Chondrocyte (in vitro differentiated cells): ENCODE data around the gene ZFP64. TPM values are rescaled to one million over a fixed set of nuclear protein-coding genes. Genes with fewer than 3 reads are reported as not detected.
"Not testable (repeated sequence)": the region's sequence is repeated elsewhere in the genome, so short reads cannot be mapped to it uniquely, and the experiment has no call there.

Source experiments
- DNase-seq: peaks from one replicate; pipeline ENCODE4 v3.0.0; 2021; ENCODE audit warnings: mixed read lengths, low spot score
- H3K27ac Mint-ChIP-seq: one replicate; pipeline ENCODE4 v1.8.0; 2021; ENCODE audit warnings: mild to moderate bottlenecking, moderate library complexity, mixed read lengths; ENCODE audit not compliant: unreplicated experiment
- H3K27me3 Mint-ChIP-seq: 2 replicates; pipeline ENCODE4 v1.8.0; 2021; ENCODE audit warnings: low read depth, mixed read lengths
- H3K36me3 Mint-ChIP-seq: 2 replicates; pipeline ENCODE4 v1.8.0; 2021; ENCODE audit warnings: low read depth, mixed read lengths
- H3K4me1 Mint-ChIP-seq: 2 replicates; pipeline ENCODE4 v1.8.0; 2021; ENCODE audit warnings: low read depth, mild to moderate bottlenecking, mixed read lengths
- H3K4me3 Mint-ChIP-seq: one replicate; pipeline ENCODE4 v1.8.0; 2021; ENCODE audit warnings: mild to moderate bottlenecking, moderate library complexity, mixed read lengths; ENCODE audit not compliant: unreplicated experiment
- H3K9me3 Mint-ChIP-seq: 2 replicates; pipeline ENCODE4 v1.8.0; 2021; ENCODE audit warnings: low read depth, mixed read lengths
- CTCF ChIP-seq: fragments of 200-600 bp; sonication (generic); IDR thresholded peaks from 2 replicates; pipeline ENCODE4 v1.5.0; 2021; ENCODE audit warnings: antibody characterized with exemption, mild to moderate bottlenecking, moderate library complexity
- total RNA-seq: library from RNA; stranded (reverse); gene quantifications from 3 replicates; pipeline ENCODE4 v1.2.1, GENCODE V29; 2021

The ZFP64 gene
- total RNA-seq, 1 donor from 2014 or later, result 26.8 TPM

GRCh38 chr20:52234302-52235045 is 42.9 kb upstream of the ZFP64 start:
- H3K36me3 Mint-ChIP-seq, result no peaks in the 10 kb centered on the region
- no peaks in the 10 kb centered on the region for H3K9me3 Mint-ChIP-seq
- peaks cover 7% of the 10 kb centered on the region for H3K4me1 Mint-ChIP-seq
- no peak overlapping the region for H3K27ac Mint-ChIP-seq
- DNase-seq, result no peak
- H3K4me3 Mint-ChIP-seq, result no peak overlapping the region
- H3K27me3 Mint-ChIP-seq, result peaks cover 2% of the 10 kb centered on the region
- TF ChIP-seq CTCF, result no peak

- DNase-seq, result no peak
- Mint-ChIP-seq H3K36me3 (no peaks in the 10 kb centered on the region), H3K4me3 (no peak overlapping the region), H3K27me3 (peaks cover 2% of the 10 kb centered on the region), H3K9me3 (no peaks in the 10 kb centered on the region), H3K27ac (no peak overlapping the region), H3K4me1 (peaks cover 7% of the 10 kb centered on the region)
- no peak for TF ChIP-seq CTCF
Observed at GRCh38 chr20:52231230-52231746, 39.7 kb upstream of the ZFP64 start.

GRCh38 chr20:52230409-52230808 is 38.8 kb upstream of the ZFP64 start:
- DNase-seq, result no peak
- H3K4me3 Mint-ChIP-seq, result no peak overlapping the region
- H3K27ac Mint-ChIP-seq, result peak overlapping the region; percentile 43
- no peaks in the 10 kb centered on the region for H3K36me3 Mint-ChIP-seq
- H3K4me1 Mint-ChIP-seq, result peaks cover 7% of the 10 kb centered on the region
- TF ChIP-seq CTCF, result no peak
- H3K27me3 Mint-ChIP-seq, result peaks cover 6% of the 10 kb centered on the region
- H3K9me3 Mint-ChIP-seq, result no peaks in the 10 kb centered on the region

- not testable (repeated sequence) for DNase-seq, H3K9me3 Mint-ChIP-seq, H3K4me3 Mint-ChIP-seq, H3K4me1 Mint-ChIP-seq, H3K27ac Mint-ChIP-seq, H3K36me3 Mint-ChIP-seq
- peaks cover 11% of the 10 kb centered on the region for H3K27me3 Mint-ChIP-seq
Observed at GRCh38 chr20:52229346-52229745, 37.8 kb upstream of the ZFP64 start.

GRCh38 chr20:52226370-52226769 is 34.8 kb upstream of the ZFP64 start:
- no peak overlapping the region for H3K27ac Mint-ChIP-seq
- peaks cover 14% of the 10 kb centered on the region for H3K27me3 Mint-ChIP-seq
- TF ChIP-seq CTCF, result no peak
- H3K4me3 Mint-ChIP-seq, result no peak overlapping the region
- no peak for DNase-seq
- H3K36me3 Mint-ChIP-seq, result no peaks in the 10 kb centered on the region
- H3K9me3 Mint-ChIP-seq, result peaks cover 4% of the 10 kb centered on the region
- H3K4me1 Mint-ChIP-seq, result peaks cover 7% of the 10 kb centered on the region

GRCh38 chr20:52224920-52225319 is 33.3 kb upstream of the ZFP64 start:
- TF ChIP-seq CTCF, result no peak
- Mint-ChIP-seq H3K36me3 (no peaks in the 10 kb centered on the region), H3K27me3 (peaks cover 14% of the 10 kb centered on the region), H3K4me1 (no peaks in the 10 kb centered on the region), H3K9me3 (peaks cover 5% of the 10 kb centered on the region), H3K27ac (no peak overlapping the region), H3K4me3 (no peak overlapping the region)
- no peak for DNase-seq

- not testable (repeated sequence) for DNase-seq, H3K4me3 Mint-ChIP-seq, H3K4me1 Mint-ChIP-seq, H3K36me3 Mint-ChIP-seq, H3K27ac Mint-ChIP-seq
- peaks cover 13% of the 10 kb centered on the region for H3K27me3 Mint-ChIP-seq
- H3K9me3 Mint-ChIP-seq, result peaks cover 12% of the 10 kb centered on the region
Observed at GRCh38 chr20:52221362-52221761, 29.8 kb upstream of the ZFP64 start.

- peaks cover 10% of the 10 kb centered on the region for H3K27me3 Mint-ChIP-seq
- H3K4me3 Mint-ChIP-seq, DNase-seq, H3K27ac Mint-ChIP-seq, H3K4me1 Mint-ChIP-seq, H3K36me3 Mint-ChIP-seq: not testable (repeated sequence)
- H3K9me3 Mint-ChIP-seq, result peaks cover 12% of the 10 kb centered on the region
Observed at GRCh38 chr20:52220891-52221290, 29.3 kb upstream of the ZFP64 start.
